SK-N-SH treated with all-trans-retinoic acid at 6 μM for 48 hours (cell line): ENCODE data around the gene AGMO.

ENCODE experiments used
- ARNTL ChIP-seq: fragments of 450-650 bp; formaldehyde crosslinking; IDR thresholded peaks from 2 replicates; pipeline ENCODE4 v1.5.0; 2020; ENCODE audit warnings: low read depth, mild to moderate bottlenecking, moderate library complexity, borderline replicate concordance
- BACH2 ChIP-seq: fragments of 250-450 bp; sonication (Bioruptor Pico); IDR thresholded peaks from 2 replicates; pipeline ENCODE4 v1.9.0; 2021; ENCODE audit warnings: mild to moderate bottlenecking, borderline replicate concordance
- ESRRG ChIP-seq: fragments of 250-450 bp; sonication (Bioruptor Pico); IDR thresholded peaks from 2 replicates; pipeline ENCODE4 v1.6.1; 2021; ENCODE audit warnings: mild to moderate bottlenecking
- ISL1 ChIP-seq: fragments of 250-450 bp; sonication (Bioruptor Pico); IDR thresholded peaks from 2 replicates; pipeline ENCODE4 v2.1.2; 2022; ENCODE audit warnings: mild to moderate bottlenecking, moderate library complexity
- OSR1 ChIP-seq: fragments of 250-450 bp; sonication (Bioruptor Pico); IDR thresholded peaks from 2 replicates; pipeline ENCODE4 v1.8.0; 2022; ENCODE audit warnings: moderate library complexity, mild to moderate bottlenecking, inconsistent platforms
- RARB ChIP-seq: fragments of 250-450 bp; sonication (Bioruptor Pico); IDR thresholded peaks from 2 replicates; pipeline ENCODE4 v1.8.0; 2021; ENCODE audit warnings: mild to moderate bottlenecking, moderate library complexity
- TCF4 ChIP-seq: fragments of 250-450 bp; sonication (Bioruptor Pico); IDR thresholded peaks from 2 replicates; pipeline ENCODE4 v1.8.0; 2021; ENCODE audit warnings: mild to moderate bottlenecking, moderate library complexity, borderline replicate concordance
- ZFP3 ChIP-seq: fragments of 250-450 bp; sonication (Bioruptor Pico); IDR thresholded peaks from 2 replicates; pipeline ENCODE4 v1.5.0; 2020; ENCODE audit warnings: mild to moderate bottlenecking, moderate library complexity
- ZFP30 ChIP-seq: fragments of 450-650 bp; formaldehyde crosslinking; IDR thresholded peaks from 2 replicates; pipeline ENCODE4 v1.5.0; 2022; ENCODE audit warnings: mild to moderate bottlenecking, moderate library complexity
- ZNF565 ChIP-seq: fragments of 450-650 bp; formaldehyde crosslinking; conservative IDR thresholded peaks from 2 replicates; pipeline ENCODE4 v1.5.0; 2020; ENCODE audit warnings: low read depth, mild to moderate bottlenecking, moderate library complexity
- ZNF70 ChIP-seq: fragments of 450-650 bp; formaldehyde crosslinking; IDR thresholded peaks from 2 replicates; pipeline ENCODE4 v1.5.0; 2020; ENCODE audit warnings: mild to moderate bottlenecking, moderate library complexity
- TF ChIP-seq, protein P1 (sequence below): fragments of 250-450 bp; sonication (Bioruptor Pico); IDR thresholded peaks from 2 replicates; pipeline ENCODE4 v1.5.0; 2020; ENCODE audit warnings: mild to moderate bottlenecking, moderate library complexity
- TF ChIP-seq, protein P2 (sequence below): fragments of 250-450 bp; sonication (Bioruptor Pico); IDR thresholded peaks from 2 replicates; pipeline ENCODE4 v1.8.0; 2020; ENCODE audit warnings: mild to moderate bottlenecking, moderate library complexity, borderline replicate concordance
- TF ChIP-seq, protein P3 (sequence below): fragments of 250-450 bp; sonication (Bioruptor Pico); IDR thresholded peaks from 2 replicates; pipeline ENCODE4 v1.5.1; 2021; ENCODE audit warnings: mild to moderate bottlenecking, moderate library complexity

DNA sequence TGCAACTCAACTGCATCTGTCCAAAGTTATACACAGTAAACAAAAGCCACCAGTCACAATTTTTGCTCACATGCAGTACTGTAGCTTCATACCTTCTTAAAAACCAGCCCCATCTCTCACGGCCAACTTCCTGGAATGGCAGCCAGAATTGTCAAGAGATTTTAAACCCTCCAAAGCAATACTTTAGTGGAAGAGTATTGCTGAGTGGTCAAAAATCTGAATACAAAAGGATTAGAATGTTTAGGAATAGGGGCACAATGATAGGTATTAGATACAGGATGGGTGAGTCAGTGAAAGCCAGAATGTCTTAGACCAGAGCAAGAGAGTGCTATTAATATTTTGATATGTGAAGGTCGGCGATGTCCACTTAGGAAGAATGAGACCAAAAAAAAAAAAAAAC is 193.9 kb downstream of the AGMO start:
- TF ChIP-seq ARNTL (CRISPR knock-in tag) (no peak), ZNF565 (CRISPR knock-in tag) (no peak), TCF4 (CRISPR knock-in tag) (no peak), BACH2 (CRISPR knock-in tag) (no peak), ESRRG (CRISPR knock-in tag) (no peak), RARB (CRISPR knock-in tag) (no peak), ZFP3 (CRISPR knock-in tag) (no peak), ZNF70 (no peak), ISL1 (CRISPR knock-in tag) (no peak), OSR1 (CRISPR knock-in tag) (no peak), ZFP30 (CRISPR knock-in tag) (no peak)
- TF ChIP-seq, protein P1, sequence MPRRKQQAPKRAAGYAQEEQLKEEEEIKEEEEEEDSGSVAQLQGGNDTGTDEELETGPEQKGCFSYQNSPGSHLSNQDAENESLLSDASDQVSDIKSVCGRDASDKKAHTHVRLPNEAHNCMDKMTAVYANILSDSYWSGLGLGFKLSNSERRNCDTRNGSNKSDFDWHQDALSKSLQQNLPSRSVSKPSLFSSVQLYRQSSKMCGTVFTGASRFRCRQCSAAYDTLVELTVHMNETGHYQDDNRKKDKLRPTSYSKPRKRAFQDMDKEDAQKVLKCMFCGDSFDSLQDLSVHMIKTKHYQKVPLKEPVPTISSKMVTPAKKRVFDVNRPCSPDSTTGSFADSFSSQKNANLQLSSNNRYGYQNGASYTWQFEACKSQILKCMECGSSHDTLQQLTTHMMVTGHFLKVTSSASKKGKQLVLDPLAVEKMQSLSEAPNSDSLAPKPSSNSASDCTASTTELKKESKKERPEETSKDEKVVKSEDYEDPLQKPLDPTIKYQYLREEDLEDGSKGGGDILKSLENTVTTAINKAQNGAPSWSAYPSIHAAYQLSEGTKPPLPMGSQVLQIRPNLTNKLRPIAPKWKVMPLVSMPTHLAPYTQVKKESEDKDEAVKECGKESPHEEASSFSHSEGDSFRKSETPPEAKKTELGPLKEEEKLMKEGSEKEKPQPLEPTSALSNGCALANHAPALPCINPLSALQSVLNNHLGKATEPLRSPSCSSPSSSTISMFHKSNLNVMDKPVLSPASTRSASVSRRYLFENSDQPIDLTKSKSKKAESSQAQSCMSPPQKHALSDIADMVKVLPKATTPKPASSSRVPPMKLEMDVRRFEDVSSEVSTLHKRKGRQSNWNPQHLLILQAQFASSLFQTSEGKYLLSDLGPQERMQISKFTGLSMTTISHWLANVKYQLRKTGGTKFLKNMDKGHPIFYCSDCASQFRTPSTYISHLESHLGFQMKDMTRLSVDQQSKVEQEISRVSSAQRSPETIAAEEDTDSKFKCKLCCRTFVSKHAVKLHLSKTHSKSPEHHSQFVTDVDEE (CRISPR knock-in tag), result no peak
- TF ChIP-seq, protein P2, sequence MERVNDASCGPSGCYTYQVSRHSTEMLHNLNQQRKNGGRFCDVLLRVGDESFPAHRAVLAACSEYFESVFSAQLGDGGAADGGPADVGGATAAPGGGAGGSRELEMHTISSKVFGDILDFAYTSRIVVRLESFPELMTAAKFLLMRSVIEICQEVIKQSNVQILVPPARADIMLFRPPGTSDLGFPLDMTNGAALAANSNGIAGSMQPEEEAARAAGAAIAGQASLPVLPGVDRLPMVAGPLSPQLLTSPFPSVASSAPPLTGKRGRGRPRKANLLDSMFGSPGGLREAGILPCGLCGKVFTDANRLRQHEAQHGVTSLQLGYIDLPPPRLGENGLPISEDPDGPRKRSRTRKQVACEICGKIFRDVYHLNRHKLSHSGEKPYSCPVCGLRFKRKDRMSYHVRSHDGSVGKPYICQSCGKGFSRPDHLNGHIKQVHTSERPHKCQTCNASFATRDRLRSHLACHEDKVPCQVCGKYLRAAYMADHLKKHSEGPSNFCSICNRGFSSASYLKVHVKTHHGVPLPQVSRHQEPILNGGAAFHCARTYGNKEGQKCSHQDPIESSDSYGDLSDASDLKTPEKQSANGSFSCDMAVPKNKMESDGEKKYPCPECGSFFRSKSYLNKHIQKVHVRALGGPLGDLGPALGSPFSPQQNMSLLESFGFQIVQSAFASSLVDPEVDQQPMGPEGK, result no peak
- TF ChIP-seq, protein P3, sequence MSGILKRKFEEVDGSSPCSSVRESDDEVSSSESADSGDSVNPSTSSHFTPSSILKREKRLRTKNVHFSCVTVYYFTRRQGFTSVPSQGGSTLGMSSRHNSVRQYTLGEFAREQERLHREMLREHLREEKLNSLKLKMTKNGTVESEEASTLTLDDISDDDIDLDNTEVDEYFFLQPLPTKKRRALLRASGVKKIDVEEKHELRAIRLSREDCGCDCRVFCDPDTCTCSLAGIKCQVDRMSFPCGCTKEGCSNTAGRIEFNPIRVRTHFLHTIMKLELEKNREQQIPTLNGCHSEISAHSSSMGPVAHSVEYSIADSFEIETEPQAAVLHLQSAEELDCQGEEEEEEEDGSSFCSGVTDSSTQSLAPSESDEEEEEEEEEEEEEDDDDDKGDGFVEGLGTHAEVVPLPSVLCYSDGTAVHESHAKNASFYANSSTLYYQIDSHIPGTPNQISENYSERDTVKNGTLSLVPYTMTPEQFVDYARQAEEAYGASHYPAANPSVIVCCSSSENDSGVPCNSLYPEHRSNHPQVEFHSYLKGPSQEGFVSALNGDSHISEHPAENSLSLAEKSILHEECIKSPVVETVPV (CRISPR knock-in tag), result no peak
